ENCODE results near the gene GALM.

GALM gene

GRCh38 chr2:38778687-38779082 lies 112.8 kb downstream of the GALM start:
- no peak for DNase-seq

DNA sequence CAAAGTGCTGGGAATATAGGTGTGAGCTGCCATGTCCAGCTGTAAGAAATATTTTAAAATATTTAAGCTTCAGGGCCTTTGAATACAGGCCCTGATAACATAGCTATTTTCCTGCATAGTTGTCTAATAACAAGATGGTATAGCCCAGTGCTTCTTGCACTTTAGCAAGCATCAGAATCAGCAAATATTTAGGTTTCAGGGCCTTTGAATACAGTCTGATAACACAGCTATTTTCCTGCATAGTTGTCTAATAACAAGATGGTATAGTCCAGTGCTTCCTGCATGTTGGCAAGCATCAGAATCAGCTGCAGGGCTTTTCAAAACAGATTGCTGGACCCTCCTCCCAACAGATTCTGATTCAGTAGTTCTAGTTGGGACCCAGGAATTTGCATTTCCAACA lies 117.7 kb downstream of the GALM start:
- no peak for DNase-seq
